Putamen (tissue), 1 donor: ENCODE data around the gene DONSON.
A peak's percentile ranks its signal among the peaks of the same experiment; 100 is the strongest.

Experiments
- DNase-seq: peaks from one replicate; pipeline ENCODE4 v3.0.0-alpha.2; 2016; ENCODE audit warnings: low spot score

The DONSON gene

GRCh38 chr21:33562389-33562788, 26.1 kb downstream of the DONSON start:
- no peak for DNase-seq

DNA sequence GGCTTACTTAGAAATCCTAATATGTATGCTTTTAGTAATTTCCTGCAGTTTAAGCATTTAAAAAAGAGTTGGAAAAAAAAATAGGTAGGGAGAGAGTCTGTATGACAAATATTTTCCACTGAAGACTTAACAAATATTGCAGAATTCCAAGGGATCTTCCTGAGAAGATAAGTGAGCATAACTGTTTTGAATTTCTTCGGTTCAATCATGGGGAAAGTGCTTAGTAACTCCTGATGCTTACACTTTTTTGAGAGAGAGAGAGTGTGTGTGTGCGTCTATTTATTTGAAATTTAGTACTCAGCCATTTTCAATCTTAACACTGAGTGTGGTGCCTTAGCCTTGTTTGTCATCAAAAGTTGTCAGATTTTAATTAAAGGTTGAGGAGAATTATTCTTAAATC, 27.1 kb downstream of the DONSON start:
- no peak for DNase-seq

DNA sequence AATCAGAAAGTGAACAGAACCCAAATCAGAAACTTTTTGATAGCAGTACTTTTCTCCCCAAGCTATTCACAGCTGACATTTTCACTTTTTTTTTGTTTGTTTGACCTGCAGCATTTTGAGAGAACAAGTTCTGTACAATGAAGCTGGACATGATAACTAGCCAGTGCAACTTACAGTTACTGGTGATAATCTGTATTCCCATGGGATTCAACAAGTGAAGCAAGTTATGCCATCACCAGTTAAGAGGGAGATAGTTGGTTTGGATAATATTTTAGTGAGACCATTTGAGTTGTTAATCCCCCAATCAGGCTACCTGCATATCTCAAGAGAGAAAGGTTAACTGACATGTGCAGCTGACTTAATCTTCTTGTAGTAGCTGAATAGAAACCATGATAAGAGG, 27.5 kb downstream of the DONSON start:
- no peak for DNase-seq

GRCh38 chr21:33559813-33560212, 28.7 kb downstream of the DONSON start:
- DNase-seq, result no peak

DNA sequence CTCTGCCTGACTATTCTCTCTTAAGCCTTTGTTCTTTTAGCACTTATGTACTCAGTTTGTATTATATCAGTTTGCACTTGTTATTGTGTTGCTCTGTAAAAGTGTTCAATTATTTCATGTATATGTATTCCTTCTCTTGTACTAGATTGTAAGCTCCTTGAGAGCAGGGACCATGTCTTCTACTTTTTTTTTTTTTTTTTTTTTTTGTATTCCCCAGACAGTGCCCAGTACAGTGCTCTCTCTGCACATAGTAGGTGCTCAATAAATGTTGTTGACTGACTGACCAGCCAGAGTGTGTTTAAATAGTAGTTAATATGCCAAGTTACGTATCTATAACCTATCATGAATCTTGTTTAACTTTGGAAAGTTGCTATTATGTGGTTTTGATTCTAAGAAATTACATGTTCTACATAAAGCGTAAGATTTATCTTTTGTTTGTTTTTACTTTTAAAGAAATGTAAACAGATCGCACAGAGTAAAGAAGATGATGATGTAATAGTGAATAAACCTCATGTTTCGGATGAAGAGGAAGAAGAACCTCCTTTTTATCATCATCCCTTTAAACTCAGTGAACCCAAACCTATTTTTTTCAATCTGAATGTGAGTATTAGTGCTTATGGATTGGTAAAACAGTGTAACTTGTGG, 29.6 kb downstream of the DONSON start:
- DNase-seq, result no peak

GRCh38 chr21:33557447-33557846, 31.0 kb downstream of the DONSON start:
- peak; percentile 14 for DNase-seq

GRCh38 chr21:33554982-33555344, 33.5 kb downstream of the DONSON start:
- no peak for DNase-seq

DNA sequence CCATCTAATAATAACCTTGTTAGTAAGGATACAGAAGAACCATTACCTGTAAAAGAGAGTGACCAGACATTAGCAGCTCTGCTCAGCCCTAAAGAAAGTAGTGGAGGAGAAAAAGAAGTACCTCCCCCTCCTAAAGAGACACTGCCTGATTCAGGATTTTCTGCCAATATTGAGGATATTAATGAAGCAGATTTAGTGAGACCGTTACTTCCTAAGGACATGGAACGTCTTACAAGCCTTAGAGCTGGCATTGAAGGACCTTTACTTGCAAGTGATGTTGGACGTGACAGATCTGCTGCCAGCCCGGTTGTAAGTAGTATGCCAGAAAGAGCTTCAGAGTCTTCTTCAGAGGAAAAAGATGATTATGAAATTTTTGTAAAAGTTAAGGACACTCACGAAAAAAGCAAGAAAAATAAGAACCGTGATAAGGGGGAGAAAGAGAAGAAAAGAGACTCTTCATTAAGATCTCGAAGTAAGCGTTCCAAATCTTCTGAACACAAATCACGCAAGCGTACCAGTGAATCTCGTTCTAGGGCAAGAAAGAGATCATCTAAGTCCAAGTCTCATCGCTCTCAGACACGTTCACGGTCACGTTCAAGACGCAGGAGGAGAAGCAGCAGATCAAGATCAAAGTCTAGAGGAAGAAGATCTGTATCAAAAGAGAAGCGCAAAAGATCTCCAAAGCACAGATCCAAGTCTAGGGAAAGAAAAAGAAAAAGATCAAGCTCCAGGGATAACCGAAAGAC, 34.1 kb downstream of the DONSON start:
- no peak for DNase-seq

GRCh38 chr21:33552999-33553598, 35.4 kb downstream of the DONSON start:
- DNase-seq, result no peak

DNA sequence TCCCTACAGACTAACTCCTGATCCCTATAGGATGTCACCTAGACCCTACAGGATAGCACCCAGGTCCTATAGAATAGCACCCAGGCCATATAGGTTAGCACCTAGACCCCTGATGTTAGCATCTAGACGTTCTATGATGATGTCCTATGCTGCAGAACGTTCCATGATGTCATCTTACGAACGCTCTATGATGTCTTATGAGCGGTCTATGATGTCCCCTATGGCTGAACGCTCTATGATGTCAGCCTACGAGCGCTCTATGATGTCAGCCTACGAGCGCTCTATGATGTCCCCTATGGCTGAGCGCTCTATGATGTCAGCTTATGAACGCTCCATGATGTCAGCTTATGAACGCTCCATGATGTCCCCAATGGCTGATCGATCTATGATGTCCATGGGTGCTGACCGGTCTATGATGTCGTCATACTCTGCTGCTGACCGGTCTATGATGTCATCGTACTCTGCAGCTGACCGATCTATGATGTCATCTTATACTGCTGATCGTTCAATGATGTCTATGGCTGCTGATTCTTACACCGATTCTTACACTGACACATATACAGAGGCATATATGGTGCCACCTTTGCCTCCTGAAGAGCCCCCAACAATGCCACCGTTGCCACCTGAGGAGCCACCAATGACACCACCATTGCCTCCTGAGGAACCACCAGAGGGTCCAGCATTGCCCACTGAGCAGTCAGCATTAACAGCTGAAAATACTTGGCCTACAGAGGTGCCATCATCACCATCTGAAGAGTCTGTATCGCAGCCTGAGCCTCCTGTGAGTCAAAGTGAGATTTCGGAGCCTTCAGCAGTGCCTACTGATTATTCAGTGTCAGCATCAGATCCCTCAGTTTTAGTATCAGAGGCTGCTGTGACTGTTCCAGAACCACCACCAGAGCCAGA, 36.1 kb downstream of the DONSON start:
- DNase-seq, result no peak

DNA sequence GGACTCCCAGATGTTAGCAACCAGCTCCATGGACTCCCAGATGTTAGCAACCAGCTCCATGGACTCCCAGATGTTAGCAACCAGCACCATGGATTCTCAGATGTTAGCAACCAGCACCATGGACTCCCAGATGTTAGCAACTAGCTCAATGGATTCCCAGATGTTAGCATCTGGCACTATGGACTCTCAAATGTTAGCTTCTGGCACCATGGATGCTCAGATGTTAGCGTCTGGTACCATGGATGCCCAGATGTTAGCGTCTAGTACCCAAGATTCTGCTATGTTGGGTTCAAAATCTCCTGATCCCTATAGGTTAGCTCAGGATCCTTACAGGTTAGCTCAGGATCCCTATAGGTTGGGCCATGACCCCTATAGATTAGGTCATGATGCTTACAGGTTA, 36.8 kb downstream of the DONSON start:
- no peak for DNase-seq

GRCh38 chr21:33550772-33551660, 37.5 kb downstream of the DONSON start:
- no peak for DNase-seq

- no peak for DNase-seq
These were observed 38.4 kb downstream of the DONSON start for GRCh38 chr21:33549848-33550771.

DNA sequence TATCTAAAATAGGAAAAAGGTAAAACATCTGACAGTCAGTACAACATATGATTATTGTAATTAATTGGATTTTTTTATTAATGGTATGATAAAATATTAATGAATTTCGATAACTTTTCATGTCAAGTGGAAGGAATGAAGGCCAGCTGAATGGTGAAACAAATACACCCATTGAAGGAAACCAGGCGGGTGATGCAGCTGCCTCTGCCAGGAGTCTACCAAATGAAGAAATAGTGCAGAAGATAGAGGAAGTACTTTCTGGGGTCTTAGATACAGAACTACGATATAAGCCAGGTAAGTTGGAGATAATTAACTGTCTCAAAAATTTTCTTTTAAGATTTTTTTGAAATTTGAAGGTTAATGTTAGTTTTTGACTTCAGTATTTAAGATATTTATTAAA, 42.4 kb downstream of the DONSON start:
- DNase-seq, result no peak

- DNase-seq, result no peak
These were observed 43.9 kb downstream of the DONSON start for GRCh38 chr21:33544451-33545195.

DNA sequence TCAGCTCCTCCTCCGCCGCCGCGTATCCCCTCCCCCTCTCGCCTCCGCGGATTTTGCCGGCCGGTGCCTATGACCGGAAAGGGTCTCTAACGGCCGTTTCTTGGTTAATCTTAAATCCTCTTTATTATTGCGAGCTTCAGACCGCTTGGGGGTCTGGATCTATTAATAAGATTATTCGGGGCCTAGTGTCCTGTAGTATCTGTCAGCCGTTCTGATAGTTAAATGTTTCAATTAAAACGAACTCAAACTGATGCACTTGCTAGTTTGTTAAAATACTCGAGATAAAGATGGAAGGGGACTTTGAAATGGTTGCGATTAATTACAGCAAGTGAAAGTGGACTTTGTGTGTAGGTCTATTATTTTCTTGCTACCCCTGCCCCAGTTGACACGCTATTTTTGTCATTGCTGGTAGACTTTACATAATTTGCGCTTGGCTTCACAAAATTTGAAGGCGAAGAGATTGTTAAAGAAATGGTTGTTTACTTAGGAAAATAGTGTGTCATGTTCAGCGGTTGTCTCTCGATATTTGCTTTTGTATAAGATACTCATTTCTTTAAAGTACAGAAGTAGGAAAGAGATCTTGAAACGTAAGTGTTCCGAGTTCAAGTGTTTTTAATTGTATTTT, 44.9 kb downstream of the DONSON start:
- DNase-seq, result no peak

DNA sequence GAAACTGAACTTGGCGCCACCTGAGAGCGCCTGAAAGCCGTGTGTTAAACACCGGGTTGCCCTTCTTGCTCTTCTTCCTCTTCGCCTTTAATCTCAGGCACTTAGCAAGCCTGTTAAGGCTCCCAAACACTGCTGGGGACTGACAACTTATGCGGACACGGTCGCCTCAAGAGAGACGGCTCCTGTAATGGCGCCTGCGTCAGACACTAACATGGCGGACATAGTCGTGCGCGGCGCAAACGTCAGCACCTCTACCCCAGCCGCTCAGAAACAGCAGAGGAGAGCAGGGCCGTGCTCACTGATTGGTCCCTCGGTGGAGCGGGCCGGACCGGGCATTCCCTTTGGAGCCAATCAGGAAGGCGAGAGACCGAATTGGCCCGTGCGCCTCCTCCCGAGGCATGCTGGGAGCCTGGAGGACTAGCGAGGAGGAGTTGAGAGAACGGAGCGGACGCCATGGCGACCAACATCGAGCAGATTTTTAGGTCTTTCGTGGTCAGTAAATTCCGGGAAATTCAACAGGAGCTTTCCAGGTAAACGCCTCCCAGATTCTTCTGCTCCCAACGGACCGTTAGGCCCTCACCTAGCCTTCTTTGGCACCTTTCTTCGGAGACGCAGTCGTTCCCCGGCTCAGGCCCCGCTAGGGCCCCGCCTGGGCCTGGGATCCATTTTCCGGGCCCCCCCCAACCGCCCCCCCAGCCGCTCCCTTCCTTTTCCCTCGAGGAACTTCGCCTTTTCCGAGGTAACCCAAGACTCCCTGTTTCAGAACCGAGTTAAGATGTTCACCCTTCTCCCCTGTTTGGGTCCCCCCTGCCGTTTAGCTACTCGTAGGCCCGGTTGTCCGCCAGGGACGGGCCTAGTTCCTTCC, 45.6 kb downstream of the DONSON start, which contains the start of gene SON:
SON (plus strand) TSS at position 399 of the 865 bp plus-strand sequence; CDS start at position 454, 55 bp downstream.
- peak; percentile 100 for DNase-seq
